Hematopoietic multipotent progenitor cell treated with erythropoietin and hydrocortisone succinate and interleukin-3 and kit ligand, for 8 days (in vitro differentiated cells): ENCODE measurements around the gene SUCLG1.
"Not testable (repeated sequence)": the region's sequence is repeated elsewhere in the genome, so short reads cannot be mapped to it uniquely, and the experiment has no call there.

Source experiments
- DNase-seq: peaks from one replicate; pipeline ENCODE4 v3.0.0-alpha.2; 2015

SUCLG1 gene

GRCh38 chr2:84459018-84459943 is at the start of gene SUCLG1:
TSS of gene SUCLG1 (minus strand) at chr2:84459280. CDS start at chr2:84459269, 11 bp downstream.
- peak; percentile 89 for DNase-seq

GRCh38 chr2:84498150-84498799 is 39.2 kb upstream of the SUCLG1 start:
- no peak for DNase-seq

- DNase-seq = no peak
Measured at GRCh38 chr2:84497285-84497684, 38.2 kb upstream of the SUCLG1 start.

GRCh38 chr2:84496386-84496785 is 37.3 kb upstream of the SUCLG1 start:
- no peak for DNase-seq

GRCh38 chr2:84495539-84496146 is 36.6 kb upstream of the SUCLG1 start:
- DNase-seq = peak; percentile 67

GRCh38 chr2:84494070-84494469 is 35.0 kb upstream of the SUCLG1 start:
- no peak for DNase-seq

- DNase-seq = no peak
Measured at GRCh38 chr2:84493514-84493913, 34.4 kb upstream of the SUCLG1 start.

- DNase-seq = no peak
Measured at GRCh38 chr2:84492571-84492970, 33.5 kb upstream of the SUCLG1 start.

- no peak for DNase-seq
Measured at GRCh38 chr2:84491741-84492140, 32.7 kb upstream of the SUCLG1 start.

GRCh38 chr2:84491256-84491655 is 32.2 kb upstream of the SUCLG1 start:
- DNase-seq = no peak

GRCh38 chr2:84487298-84487996 is 28.4 kb upstream of the SUCLG1 start:
- DNase-seq = no peak

- DNase-seq = no peak
Measured at GRCh38 chr2:84486441-84487115, 27.5 kb upstream of the SUCLG1 start.

- no peak for DNase-seq
Measured at GRCh38 chr2:84483320-84483719, 24.2 kb upstream of the SUCLG1 start.

- no peak for DNase-seq
Measured at GRCh38 chr2:84482603-84483002, 23.5 kb upstream of the SUCLG1 start.

- DNase-seq = no peak
Measured at GRCh38 chr2:84481702-84482101, 22.6 kb upstream of the SUCLG1 start.

- DNase-seq = no peak
Measured at GRCh38 chr2:84478867-84479266, 19.8 kb upstream of the SUCLG1 start.

- DNase-seq = no peak
Measured at GRCh38 chr2:84477886-84478285, 18.8 kb upstream of the SUCLG1 start.

- DNase-seq = no peak
Measured at GRCh38 chr2:84474176-84474575, 15.1 kb upstream of the SUCLG1 start.

- no peak for DNase-seq
Measured at GRCh38 chr2:84472856-84473565, 13.9 kb upstream of the SUCLG1 start.

- not testable (repeated sequence) for DNase-seq
Measured at GRCh38 chr2:84472423-84472822, 13.3 kb upstream of the SUCLG1 start.

GRCh38 chr2:84467389-84467788 is 8.3 kb upstream of the SUCLG1 start:
- DNase-seq = no peak

GRCh38 chr2:84461310-84461709 is 2.2 kb upstream of the SUCLG1 start:
- no peak for DNase-seq
